RPMI7951 (cell line): ENCODE results near the gene BSCL2. TPM values are rescaled to one million over a fixed set of nuclear protein-coding genes. Genes with fewer than 3 reads are reported as not detected.
A peak's percentile ranks its signal among the peaks of the same experiment; 100 is the strongest.
"Not testable (repeated sequence)": the region's sequence is repeated elsewhere in the genome, so short reads cannot be mapped to it uniquely, and the experiment has no call there.

Experiments
- DNase-seq: peaks from one replicate; pipeline ENCODE4 v3.0.0-alpha.2; 2012; ENCODE audit warnings: low read depth
- total RNA-seq: library from RNA; depleted of rRNA; stranded (reverse); fragments of >200 nt; shearing (Covaris generic); gene quantifications from 2 replicates; pipeline ENCODE4 v1.2.3, GENCODE V29; 2014

BSCL2 gene
- total RNA-seq, 1 experiment from 2014 or later: 71.0 TPM

DNA sequence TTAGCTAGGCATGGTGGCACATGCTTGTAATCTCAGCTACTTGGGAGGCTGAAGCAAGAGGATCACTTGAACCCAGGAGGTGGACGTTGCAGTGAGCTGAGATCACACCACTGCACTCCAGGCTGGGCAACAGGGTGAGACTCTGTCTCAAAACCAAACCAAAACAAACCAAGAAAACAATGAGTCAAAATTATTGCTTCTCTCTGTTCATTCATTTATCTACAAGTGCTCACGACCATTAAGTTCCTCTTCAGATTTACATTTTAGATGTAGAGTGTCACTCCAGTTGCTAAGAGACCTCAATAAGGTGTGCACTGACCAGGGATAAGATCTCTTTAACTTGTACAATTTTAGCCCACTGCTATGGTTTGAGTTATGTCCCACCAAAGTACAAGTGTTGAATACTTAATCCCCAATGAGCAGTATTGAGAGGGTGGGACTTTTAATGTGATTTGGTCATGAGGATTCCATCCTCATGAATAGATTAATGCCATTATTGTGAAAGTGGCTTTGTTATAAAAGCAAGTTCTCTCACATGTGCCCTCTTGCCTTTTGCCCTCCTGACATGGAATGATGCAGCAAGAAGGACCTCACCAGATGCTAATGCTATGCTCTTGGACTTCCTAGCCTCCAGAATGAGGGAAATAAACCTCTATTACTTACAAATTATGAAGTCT is 12.2 kb upstream of the BSCL2 start:
- no peak for DNase-seq

DNA sequence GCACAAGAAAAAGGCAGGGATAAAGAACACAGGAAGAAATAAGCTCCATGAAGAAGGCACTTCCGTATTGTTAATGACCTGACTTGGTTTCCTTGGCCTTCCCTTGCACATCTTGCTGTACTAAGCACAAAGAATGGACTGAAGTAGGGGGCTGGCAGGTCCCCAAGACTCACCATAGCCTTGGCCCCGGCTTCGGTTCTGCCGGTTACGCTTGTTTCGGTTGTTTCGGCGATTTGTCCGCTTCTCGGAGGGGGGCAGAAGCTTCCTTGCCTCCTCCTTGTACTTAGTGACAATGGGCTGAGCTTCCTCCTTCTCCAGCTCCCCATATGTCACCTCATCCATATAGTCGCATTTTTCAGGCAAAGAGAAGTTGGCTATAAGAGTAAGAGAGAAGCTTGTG is 9.6 kb upstream of the BSCL2 start:
- DNase-seq: no peak

DNA sequence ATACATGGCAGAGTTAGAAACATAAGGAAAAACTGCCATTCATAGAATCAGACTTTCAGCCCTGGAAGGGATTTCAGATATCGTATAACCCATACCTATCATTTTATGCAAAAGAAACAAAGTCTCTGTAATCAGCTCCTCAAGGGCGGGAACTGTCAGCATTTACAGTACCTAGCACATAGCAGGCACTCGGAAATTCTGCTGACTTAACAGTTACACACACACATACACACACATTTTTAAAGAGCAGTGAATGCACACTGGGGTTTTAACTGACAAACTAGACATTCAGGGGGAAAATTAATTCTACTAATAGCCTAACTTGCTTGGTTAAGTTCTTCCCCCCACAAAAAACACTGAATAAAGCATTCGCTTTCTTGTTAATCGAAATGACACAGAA is 9.0 kb upstream of the BSCL2 start:
- no peak for DNase-seq

DNA sequence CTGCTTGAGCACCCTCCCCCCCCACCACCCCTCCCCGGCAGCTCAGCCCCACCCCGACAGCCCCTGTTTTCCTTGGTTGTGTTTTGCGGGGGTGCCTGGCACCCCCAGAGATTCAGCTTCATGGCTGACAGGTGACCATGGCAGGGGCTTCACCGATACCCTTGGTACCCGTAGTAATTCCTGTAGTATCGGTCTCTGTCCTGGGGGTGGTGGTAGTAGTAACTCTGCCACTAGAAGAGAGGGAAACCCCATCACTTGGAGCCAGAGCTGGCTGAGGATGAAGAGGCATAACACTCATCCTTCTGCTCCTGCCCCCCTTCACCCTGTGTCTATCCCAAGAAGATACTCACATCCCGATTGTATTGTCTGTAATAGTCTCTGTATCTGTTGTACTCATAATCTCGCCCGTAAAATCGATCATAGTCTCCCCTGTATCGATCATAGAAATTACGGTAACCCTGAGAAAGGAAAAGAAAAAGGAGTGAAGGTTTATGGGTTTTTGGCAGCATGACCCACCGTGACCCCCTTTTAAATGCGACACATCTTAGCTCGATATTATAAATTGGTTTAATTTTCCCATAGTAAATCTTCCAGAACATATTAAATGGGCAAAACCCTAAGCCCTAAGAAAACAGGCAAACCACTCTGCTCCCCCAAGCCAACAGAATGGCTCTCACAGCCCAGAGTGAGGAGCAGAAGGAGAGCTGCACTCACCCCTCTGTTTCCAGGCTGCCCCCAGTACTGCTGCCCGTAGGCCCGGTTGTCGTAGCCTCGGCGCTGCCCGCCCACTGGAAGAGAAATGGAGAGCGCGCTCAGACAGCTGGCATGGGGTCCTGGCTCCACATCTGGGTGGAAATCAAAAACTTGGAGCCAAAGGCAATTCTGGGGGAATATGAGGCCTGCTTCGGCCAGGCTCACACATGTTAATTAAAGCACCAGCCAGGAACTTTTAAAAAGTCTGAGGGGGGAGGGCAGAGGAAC is 8.2 kb upstream of the BSCL2 start:
- DNase-seq: no peak

DNA sequence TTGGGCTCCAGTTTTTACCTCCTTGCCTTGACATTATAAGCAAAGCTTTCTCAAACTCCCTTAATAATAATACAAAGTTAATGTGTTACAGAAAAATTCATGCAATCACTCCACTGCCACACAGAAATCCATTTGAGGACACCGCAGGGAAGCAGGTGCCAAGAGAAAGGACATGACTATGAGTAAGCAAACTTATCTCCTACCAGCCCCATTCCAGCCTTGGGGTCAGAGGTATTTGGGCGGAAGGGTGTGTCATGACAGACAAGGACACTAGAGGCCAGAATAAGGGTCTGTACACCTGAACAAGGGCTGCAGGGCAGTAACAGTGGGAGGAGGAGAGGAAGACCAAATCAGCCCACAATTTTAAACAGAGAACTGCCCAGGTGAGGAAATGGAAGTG is 6.1 kb upstream of the BSCL2 start:
- no peak for DNase-seq

DNA sequence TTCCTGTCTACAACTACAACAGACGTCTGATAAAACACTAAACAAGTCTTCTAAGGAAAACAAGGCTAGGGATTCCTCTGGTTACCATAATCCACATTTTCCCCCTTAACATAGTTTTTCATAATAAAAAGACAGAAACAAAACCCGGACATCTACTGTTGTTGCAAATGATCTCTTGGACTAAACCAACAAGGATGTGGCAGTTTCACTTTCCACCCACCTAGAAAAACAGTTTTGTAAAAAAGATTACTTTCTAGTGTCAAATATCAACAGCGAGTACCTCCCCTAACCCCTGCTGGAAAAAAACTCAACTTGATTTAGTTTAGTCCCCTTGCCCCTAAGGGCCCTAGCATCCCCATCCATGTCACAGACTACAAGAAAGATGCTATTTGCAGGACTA is 5.6 kb upstream of the BSCL2 start:
- no peak for DNase-seq

DNA sequence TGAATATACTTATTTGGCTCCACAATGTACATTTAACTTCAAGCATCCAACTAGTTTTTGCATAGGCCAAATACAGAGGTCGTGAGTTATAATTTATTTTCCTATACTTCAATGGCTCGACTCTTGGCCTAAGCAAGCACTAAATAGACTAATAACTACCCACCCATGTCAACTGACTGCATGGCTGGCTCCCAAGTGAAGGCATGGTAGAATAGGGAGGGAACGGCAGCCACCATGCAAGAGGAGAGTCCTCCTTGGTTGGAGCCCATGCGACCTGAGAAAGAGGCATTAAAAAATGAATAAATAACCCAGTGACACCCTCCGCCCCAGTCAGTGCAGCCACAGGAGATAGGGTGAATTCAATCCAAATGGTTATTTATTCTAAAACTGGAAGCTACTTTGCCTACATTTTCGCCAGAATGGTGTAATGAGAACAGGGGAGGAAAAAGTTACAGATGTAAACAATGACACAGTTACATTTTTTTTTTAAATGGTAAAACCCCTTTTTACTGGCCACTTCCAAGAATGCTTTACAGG is 5.1 kb upstream of the BSCL2 start:
- no peak for DNase-seq

DNA sequence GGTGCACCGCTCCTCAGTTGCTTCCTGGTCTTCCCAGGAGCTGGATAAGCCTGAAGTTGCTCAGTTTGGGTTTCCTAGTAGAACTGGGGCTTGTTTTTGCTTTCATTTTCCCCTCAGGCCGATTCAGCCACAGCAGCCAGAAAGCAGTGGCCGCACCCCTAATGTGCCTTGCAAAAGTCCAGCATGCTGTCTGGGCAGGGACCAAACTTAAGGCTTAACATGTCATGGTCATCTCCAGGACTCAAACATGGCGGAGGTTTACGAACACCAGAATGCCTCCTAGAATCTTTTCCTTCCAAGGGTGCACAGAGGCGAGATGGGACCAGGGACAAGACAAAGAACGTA is 2.7 kb upstream of the BSCL2 start:
- peak; percentile 54 for DNase-seq

DNA sequence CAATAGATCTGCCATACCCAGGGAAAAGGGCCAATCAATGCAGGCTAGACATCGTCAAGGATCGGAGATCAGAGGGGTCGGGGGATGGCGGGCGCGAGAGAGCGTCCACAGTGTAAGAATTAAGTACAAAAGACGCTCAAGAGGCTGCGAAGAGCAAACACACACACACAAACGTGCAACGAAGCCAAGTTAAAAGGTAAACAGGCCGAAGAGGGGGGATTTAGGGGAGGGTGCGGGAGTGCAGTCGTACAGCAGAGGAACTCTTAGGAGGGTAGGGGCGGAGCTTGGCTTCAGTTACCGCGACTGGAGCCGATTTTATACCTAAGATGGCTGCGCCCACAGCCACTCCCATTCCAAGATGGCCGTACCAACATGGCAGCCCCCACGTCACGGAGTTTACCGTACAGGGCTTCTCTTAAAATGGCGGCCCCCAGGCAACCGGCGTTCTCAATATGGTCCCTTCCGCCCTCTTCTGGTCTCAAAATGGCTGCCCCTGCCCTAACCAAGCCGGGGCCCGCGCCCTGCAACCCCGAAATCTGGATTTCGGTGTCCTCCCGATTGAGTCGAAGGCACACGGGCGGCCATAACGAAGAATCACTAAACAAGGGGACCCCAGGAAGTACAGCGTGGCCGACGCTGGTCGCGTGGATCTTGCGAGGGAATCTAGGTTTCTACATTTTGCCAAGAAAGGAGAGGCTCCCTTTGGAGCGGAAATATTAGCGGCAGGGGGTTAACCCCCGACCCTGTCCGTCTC is 2.2 kb upstream of the BSCL2 start:
- peak; percentile 96 for DNase-seq

DNA sequence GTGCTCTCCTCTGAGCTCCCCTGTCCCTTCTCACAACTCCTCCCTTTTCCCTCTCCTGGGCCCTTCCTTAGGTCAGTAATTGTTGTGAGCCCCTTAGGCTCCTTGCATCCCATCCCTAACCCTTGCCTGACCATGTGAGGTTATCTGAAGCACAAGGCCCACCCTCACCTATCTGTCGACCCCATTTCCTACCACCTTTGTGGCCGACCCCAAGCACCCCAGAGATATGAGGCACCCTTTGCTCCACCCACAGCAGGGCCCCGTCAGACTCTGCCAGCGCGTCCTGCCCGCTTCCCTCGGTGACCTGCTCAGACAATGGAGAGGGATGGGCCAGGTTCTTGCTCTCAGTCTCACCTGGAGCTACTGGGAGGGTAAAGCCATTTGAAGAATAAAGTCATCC is 1.6 kb upstream of the BSCL2 start:
- DNase-seq: no peak

DNA sequence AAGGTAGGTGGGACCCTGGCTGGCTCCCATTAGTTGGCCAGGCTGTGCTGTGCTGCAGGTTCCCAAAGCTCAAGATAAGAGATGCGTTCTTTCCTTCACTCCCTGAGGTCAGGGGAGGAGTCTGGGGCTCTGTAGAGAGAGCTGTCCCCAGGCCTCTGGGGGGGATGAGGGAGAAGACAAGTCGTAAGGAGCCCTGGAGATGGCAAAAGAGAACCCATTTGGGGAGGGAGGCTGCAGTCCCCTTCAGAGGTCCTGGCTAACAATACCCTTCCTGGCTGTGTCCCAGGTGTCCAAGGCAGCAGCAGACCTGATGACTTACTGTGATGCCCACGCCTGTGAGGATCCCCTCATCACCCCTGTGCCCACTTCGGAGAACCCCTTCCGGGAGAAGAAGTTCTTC is 1.2 kb upstream of the BSCL2 start:
- DNase-seq: no peak

DNA sequence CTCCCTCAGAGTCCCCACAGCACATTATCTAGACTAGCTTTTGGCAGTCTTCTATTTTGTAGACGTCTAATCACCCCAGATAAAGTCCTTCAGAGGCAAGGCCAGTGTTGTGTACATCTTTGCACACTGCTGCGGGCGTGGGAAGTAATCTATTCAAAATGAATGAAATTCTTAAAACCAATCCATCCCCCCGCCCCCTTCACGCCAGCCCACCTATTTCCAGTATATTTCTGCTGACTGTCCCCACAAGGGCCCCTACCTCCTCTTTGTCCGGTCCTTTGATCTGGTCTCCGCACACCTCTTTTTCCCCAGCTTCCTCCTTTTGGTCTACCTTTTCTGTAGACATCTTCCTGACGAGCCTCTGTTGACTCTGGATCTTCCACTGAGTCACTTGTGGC is 375 bp downstream of the BSCL2 start:
- no peak for DNase-seq

DNA sequence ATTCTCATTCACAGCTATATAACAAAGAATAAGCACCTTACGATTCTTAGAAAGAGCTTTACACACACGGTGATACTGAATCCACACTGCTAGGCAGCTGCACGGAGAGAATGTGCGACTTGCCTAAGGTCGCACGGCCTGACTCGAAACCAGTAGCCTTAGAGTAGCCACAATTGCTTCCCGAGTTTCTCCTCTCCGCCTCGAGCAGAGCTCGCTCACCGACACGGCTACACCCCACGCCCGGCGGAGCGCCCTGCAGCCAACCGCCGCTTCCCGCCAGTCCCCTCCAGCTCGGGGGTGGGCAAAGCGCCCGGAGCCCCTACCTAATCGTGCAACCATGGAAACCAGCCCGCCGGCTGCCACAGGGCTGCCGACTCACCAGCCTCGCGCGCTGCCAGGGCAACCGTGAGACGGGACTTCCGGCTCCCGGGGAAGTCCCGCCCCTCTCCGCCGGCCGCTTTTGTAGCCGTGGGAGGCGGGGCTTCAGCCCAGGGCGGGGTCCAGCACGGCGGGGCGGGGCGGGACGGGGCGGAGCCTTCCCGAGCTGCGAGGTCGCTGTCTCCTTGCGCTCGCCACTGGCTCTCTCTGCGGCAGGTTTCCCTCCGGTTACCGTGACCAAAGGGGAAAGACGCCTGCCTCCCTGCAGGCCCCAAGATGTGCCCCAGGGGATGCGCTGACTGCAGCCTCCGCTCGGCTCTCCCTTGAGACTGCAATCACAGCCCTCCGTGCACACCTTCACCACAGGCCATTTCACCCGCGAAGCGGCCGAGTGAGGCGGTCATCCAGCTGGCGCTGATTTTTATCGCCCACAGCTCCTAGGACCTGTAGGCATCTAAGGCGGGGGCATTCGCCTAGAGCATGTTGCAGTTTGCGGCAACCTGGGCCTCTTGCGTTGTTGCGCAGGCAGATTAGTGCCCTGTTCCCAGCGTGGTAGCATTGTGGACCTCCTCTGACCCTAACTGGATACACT is 1.1 kb downstream of the BSCL2 start:
- peak; percentile 95 for DNase-seq

DNA sequence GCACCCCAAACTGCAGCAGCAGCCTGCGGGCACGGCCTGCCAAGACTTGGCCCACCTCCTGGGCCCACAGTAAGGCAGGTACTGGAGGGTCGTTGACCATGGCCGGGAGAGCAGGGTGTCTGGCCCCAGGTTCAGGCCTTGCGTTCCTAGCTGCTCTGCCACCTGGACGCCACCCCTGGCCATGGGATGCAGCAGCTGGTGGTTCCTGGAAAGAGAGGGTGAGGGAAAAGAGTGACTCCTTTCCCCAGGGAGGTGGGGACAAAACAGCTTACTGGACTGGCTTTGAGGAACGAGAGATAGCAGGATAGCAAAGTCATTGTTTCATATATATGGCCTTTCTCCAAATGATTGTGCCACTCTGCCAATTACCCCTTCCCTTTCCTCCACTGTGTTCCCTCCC is 1.8 kb downstream of the BSCL2 start:
- no peak for DNase-seq

DNA sequence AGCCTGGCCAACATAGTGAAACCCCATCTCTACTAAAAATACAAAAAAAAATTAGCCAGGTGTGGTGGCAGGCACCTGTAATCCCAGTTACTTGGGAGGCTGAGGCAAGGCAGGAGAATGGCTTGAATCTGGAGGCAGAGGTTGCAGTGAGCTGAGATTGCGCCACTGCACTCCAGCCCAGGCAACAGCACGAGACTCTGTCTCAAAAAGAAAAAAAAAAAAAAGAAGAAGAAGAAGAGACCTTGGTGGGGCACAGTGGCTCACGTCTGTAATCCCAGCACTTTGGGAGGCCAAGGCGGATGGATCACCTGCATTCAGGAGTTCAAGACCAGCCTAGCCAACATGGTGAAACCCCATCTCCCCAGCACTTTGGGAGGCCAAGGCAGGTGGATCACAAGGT is 3.3 kb downstream of the BSCL2 start:
- not testable (repeated sequence) for DNase-seq

DNA sequence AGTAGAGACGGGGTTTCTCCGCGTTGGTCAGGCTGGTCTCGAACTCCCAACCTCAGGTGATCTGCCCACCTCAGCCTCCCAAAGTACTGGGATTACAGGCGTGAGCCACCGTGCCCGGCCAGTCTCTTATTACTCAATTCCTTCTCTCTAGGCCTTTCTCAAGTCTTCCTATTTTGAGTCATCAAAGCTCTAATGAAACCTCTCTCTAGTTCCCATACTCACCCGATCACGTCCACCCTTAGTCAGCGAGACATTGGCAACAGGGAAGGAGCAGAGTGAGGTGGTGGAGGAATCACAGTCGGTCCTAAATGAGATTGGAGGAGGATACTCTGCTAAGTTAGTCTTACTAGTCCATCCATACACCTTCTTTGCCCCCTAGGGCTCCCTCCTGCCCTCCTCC is 5.0 kb downstream of the BSCL2 start:
- no peak for DNase-seq

DNA sequence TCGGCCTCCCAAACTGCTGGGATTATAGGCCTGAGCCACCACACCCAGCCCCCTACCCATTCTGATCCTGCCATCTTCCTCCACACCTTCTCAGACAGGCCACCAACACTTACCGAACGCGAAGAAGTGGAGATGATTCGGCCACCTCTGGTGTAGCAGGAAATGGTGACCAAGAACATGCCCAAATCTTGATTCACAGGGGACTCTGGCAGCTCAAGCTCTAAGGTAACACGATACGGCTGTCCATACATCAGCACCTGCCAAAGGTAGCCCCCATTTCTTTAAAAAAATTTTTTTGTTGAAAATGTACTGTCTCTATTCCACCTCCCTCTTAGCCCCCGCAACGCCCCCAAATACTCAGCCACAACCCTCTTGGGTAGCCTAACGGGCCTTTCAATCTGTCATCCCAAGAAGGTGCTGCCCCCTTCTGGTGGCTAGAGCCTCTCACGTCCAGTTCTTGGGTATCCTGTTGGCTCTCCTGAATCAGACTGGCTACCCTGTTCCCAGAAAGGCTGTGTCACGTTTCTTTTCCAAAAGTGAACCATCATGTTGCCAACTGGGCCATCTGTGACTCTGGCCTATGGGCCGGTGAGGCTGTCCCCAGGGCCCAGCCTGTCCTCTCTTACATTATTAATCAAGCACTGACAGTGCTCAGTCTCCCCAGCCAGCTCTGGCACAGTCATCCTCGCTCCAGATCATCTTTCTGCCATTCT is 12.6 kb downstream of the BSCL2 start:
- DNase-seq: peak; percentile 71

DNA sequence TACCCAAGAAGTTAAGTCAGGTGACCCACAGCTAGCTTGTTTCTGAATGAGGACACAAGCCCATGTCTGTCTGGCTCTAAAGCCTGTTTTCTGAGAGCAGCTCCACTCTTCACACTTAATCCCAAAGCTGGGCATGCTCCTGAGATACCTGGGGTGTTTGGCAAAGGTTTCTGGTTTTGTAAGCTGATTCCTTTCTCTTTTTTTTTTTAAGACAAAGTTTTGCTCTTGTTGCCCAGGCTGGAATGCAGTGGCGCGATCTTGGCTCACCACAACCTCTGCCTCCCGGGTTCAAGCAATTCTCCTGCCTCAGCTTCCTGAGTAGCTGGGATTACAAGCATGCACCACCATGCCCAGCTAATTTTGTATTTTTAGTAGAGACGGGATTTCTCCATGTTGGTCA is 13.6 kb downstream of the BSCL2 start:
- not testable (repeated sequence) for DNase-seq

DNA sequence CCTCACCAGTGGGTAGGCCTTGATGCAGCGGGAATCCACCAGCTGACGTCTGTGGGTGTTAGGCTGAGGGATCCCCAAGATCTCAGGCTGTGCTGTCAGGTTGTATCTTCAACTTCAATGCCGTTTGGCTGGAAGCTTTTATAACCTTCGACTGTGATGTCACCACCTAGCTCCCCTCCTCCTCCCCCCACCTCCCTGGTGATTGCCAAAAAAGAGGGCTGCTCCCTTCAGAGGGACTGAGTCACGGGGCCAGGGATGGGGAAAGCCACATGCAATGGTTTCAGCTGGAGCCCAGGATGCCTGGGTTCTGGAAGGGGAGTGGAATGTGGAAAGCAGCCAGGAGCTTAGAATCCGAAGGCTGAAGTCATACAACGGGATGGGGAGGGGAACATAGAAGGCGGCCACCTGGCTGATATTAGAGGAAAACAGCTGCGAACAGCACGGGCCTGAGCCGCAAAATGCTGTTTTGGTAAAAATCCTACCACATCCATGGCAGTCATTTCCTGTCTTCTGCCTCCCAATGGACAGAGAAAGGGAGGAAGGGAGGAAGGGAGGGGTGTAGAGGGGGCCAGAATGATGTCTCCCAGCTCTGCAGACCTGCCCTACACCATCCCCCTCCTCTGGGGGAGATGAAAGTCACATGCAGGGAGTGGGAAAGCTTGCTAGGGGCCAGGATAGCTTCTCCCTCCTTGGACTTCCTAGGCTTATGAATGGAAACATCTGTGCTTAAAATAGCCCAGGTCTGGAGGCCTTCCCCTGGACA is 17.6 kb downstream of the BSCL2 start, which contains the start of gene LRRN4CL:
TSS of gene LRRN4CL (minus strand) at position 110 of the 763 bp plus-strand sequence. CDS start 1,022 bp downstream, outside the sequence.
- DNase-seq: peak; percentile 90
